GM18502 (cell line): ENCODE results near the gene PPP6C.

Experiments
- ATAC-seq: cut with Tn5 transposase; IDR thresholded peaks from one replicate; pipeline ENCODE4 v1.9.1; 2021; ENCODE audit warnings: mild to moderate bottlenecking; ENCODE audit not compliant: unreplicated experiment, poor library complexity

The PPP6C gene

GRCh38 chr9:125103021-125103420, 86.6 kb downstream of the PPP6C start:
- ATAC-seq = no peak

GRCh38 chr9:125100822-125101221, 88.8 kb downstream of the PPP6C start:
- no peak for ATAC-seq

- ATAC-seq = no peak
Observed at GRCh38 chr9:125099816-125100215, 89.8 kb downstream of the PPP6C start.
